GM18951 (cell line): ENCODE results near the gene RAD23A.

Experiments
- POLR2A ChIP-seq: IDR thresholded peaks from 4 replicates; pipeline ENCODE4 v1.6.1; 2011; ENCODE audit warnings: mild to moderate bottlenecking; ENCODE audit not compliant: insufficient read length, insufficient read depth; ENCODE audit errors: extremely low read depth
- in situ Hi-C: fragments of 300-500 bp; cut with MboI; formaldehyde crosslinking; loops from one replicate; pipeline ENCODE4 v1.12.0; 2022; ENCODE audit warnings: low sequenced_read_pairs, mixed read lengths, inconsistent platforms; ENCODE audit not compliant: unreplicated experiment

RAD23A gene

DNA sequence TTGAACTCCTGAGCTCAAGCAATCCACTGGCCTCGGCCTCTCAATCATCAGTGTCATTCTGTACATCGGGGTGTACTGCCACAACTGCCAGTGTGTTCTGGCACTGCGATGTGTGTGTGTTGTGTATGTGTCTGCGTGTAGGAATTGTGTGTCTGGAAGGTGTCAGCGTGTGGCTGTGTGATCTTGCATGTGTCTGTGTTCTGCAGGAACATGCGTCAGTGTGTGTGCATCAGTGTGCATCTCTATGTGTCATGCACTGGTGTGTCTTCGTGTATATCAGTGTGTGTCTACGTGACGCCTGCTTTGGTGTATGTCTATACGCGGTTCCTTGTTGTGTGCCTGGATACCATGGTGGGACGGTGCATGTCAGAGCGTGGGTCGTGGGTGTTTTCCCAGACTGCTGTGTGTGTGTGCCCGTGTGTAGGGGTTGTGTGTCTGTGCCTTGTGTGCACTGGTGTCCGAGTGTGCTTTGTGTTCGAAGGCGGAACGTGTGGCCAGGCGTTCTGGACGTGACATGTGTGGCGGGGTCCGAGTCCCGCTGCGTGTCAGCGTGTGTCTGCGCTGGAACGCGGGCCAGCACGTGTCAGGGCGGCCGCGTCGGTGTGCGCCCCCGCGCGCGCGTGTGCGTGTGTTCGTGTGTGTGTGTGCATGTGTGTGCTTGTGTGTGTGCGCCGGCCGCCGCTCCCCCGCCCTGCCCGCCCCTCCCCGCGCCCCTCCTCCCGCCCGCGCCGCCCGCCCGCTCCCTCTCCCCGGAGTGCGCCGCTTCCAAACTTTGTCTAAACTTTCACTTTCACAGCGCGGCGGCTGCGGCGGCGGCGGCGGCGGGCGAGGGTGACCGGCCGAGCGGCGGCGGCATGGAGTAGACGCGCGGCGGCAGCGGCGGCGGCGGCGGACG lies 49.3 kb downstream of the RAD23A start, which contains the start of gene NFIX:
Gene NFIX, plus strand, starts transcription at position 775 of the 895 bp plus-strand sequence. CDS start 363 bp downstream, outside the sequence.
- no peak for TF ChIP-seq POLR2A
- in situ Hi-C loops, result loop anchor here (25.0 kb wide), 1 partner anchor 267 kb away; no protein-coding TSS in a partner anchor

DNA sequence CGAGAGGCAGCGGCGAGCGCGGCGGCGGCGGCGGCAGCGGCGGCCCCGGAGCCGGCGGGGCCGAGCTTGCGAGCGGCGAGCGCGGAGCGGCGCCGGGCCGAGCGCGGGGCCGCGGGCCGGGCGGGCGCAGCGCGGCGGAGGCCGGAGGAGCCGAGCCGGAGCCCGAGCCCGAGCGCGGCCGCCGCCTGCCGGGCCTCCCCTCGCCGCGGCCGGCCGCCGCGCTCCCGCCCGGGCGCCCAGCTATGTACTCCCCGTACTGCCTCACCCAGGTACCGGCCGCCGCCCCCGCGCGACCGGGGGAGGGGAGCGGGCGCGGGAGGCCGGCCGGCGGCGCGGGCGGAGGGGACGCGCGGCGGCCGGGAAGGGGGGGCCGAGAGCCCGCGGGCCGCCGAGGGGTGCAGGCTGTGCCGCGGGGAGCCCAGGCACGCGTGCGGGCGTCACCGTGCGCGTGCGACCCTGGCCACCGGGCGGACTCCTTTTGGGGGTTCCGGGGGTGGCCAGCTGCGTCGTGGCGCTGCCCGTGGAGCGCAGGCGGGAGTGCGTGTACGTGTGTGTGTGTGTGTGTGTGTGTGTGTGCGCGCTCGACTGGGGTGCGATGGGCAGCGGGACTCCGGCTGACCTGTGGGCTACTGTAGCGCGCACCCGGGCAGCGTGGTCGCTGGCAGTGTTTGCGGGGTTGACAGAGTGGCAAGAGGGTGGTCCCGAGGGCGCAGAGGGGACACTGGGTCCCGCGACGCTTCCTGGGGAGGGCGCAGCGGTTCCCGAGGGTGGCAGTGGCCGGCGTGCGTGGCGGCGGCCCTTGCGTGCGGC lies 50.1 kb downstream of the RAD23A start:
- in situ Hi-C loops, result loop anchor here (25.0 kb wide), 1 partner anchor 266 kb away; no protein-coding TSS in a partner anchor
- no peak for TF ChIP-seq POLR2A

DNA sequence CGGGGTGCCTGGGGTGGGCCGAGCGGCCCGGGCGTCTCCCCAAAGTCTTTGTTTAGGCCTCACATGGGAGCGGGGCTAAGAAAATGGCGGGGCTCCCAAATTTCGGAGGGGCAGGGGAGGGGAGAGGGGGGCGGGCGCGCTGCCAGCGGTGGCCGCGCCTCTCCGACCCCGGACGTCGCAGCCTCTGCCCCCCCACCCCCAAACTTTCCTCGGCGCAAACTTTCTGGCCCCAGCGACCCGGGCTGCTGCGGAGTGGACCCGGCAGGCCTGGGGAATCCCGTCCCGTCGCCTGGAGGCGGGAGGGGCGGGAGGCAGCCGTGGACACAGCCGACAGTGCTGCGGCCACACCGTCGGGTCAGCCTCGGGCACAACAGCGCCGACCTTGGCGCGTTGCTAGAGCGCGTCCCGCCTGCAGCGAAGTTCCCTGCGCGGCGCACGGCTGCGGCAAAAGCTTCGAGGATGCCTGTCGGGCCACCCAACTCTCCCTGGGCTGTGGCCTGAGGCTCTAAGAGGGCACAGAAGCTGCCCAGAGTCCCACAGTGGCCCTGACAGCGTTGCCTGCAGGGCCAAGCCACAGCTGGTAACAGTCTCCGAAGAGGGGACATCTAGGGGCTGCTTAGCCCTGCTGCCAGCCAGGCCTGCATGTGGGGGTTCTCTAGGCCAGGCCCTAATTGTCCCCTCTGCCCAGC lies 50.9 kb downstream of the RAD23A start:
- no peak for TF ChIP-seq POLR2A
- in situ Hi-C loops, result loop anchor here (25.0 kb wide), 1 partner anchor 266 kb away; no protein-coding TSS in a partner anchor

DNA sequence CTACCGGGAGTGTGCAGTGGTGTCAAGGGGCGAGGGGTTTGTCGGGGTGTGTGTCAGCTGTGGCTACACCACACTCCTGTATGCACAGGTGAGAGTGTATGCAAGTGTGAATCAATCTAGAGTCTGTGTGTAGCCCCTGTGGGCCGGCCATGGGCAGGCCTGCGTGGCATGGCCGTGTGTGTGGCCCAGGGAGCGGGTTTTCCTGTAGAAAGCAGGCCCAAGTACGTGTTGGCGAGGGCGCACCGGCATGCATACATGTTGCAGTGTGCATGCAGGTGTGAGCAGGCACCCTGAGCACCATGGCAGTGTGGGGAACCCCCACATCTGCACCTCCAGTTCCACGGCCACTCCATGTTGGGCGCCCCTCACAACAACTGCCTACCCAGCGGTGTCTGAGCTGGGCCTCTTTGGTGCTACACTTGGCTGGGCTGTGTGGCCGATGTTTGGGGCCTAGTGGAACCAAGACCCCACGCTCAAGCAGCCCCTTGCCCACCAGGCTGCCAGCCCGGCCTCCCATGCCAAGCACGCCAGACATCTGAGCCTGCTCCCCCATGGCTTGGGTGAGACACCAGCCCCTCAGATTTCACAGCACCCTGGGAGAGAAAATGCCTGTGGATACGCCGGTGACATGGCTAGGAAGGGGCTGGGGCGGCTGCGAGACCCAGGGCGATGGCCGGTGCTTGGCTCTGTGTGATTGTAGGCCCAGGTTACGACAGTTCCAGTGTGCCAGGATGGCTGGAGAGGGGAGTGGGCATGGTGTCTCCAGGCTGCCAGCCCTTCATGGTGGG lies 51.7 kb downstream of the RAD23A start:
- TF ChIP-seq POLR2A, result no peak

DNA sequence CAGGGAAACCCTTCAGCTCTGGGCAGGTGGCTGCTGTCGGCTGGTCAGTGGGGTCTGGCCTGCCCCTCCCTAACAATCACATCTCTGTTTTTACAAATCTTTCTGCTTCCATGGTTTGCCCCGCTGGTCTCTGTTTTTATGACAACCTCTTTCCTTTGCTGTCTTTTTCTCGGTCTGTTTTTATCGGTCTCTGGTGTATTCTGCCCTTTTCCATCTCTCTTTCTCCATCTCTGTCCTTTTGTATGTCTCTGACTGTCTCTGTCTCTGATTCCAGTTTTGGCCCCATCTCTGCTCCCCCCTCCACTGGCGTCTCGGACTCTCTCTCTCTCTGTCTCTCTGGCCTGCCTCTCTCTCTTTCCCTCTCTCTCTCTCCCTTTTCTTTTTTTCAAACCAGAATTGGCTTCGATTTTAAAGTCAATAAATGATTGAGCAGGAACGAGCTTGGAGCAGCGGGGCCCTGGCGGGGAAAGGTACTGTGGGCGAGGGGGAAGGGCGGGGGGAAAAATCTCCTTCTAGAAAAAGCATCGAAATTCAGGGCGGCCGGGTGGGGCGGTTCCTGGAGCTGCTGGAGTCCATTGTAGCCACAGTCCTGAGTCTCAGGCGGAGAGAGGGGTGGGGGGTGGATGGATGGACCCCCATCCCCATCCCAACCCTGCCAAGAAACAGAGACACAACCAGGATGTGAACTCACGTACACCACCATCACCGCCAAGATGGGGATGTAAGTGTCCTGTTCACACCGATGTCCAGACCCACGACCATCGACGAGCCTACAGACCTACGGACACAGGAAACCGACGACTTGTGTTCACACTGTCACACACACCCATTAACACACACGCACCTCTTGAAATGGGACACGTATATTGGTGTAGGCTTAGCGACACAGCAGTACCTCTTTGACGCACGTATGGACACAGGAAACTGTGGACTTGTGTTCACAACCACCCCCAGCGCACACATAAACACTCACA lies 52.6 kb downstream of the RAD23A start:
- in situ Hi-C loops, result loop anchor here (25.0 kb wide), 1 partner anchor 264 kb away; no protein-coding TSS in a partner anchor
- no peak for TF ChIP-seq POLR2A

More for the DNA sequence above, 51.7 kb downstream of the RAD23A start:
- in situ Hi-C loops, result loop anchor here (25.0 kb wide), 1 partner anchor 265 kb away; no protein-coding TSS in a partner anchor

DNA sequence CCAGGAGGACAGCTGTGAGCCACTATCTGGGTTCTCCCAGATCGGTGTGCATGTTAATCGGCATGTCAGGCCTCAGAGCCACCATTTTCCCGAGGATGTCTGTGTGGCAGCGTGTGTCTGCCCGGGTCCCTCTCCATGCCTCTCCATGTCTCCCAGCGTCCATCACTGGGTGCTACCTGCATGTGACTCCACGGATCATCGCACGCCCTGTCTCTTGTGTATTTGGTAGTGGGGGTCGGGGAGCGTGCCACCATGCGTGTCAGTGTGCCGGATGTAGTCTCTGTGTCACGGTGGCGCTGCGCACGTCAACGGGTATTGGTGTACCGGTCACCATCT lies 55.5 kb downstream of the RAD23A start:
- TF ChIP-seq POLR2A, result no peak
- in situ Hi-C loops, result no loop called here

DNA sequence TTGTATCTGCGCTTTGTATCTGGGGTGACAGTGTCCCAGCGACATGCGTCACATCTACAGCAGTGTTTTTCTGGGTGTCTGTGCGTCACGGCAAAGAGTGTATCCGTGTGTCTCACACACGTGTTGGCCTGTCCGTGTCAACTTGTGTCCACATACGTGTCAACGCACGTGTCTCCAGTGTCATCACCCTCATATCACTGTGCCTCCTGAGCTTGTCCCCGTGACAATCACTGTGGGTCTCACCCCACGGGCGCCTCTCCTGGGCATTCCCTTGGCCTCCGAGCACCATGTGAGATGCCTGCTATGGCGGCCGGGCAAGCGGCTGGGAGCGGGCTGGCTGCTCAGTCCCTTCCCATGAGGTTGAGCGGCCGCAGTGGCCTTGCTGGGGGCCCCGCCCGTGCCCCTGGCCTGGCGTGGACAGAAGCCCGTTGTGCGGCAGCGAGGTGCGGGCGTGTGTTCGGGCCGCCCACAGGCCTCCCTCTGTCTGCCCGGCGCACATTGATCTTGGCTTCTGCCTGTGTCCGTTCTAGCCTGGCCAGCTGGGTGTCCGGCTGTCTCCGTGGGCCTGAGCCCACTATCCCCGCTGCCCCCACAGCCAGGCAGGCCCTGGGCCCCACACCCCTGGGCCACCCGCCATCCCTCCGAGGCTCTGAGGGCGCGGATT lies 56.0 kb downstream of the RAD23A start:
- TF ChIP-seq POLR2A, result no peak
- in situ Hi-C loops, result no loop called here

DNA sequence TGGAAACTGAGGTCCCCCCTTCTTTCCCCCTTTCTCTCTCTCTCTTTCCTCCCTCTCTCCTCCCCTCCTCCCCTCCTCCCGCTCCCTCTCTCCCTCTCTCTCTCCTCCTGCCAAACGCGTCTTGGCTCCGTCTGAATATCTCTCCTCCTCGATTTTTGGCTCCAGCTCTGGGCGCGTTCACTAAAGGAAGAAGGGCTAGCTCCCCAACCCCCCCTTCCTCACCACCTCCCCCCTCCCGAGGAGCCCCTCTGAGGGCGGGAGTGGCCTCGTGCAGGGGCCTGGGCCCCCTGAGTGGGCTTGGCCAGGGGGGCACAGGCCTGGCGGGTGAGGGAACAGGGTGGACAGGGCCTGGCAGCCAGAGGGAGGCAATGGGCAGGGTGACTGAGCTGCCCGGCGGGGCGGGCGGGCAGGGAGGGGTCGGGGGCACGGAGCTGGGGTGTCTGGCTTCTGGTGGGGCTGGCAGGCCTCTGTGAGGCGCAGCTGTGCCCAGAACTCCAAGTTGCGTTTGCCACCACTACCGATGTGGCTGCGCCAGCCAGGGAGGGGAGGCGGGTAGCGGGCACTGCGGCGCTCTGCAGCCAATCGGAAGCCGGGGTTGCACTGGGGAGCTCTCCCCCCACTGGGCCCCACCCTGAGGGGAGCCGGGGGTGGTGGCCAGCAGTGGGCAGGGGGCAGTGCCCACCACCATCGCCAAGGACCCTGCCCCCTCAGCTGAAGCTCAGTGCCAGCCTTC lies 56.7 kb downstream of the RAD23A start:
- in situ Hi-C loops, result no loop called here
- TF ChIP-seq POLR2A, result no peak

DNA sequence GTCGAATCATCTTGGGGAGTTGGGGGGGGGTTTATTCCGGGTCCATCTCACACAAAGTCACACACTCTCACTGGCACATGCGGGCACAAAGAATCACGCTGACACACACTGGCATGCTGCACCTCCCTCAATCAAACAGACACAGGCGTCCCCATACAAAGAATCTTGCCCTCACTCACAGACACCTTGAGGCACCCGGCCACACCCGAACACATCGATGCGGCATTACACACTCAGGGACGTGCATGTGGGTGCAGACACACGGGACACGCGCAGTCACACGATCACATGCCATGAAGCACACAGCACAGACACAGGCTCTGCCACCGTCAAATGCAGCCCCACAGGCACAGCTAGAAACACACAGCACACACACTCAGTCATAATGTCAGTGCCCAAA lies 57.4 kb downstream of the RAD23A start:
- in situ Hi-C loops, result no loop called here
- TF ChIP-seq POLR2A, result no peak
